Tibial artery (tissue), 4 donors: ENCODE measurements around the gene FLRT2.

Source experiments
- DNase-seq, 2 donors: peaks; one replicate each; pipeline ENCODE4 v3.0.0-alpha.2; 2019
- H3K27ac ChIP-seq, 2 donors: fragments of 200-600 bp; sonication (generic) in 1 of 2; 1 replicate in 1 of 2; 2 replicates in 1 of 2; pipeline ENCODE4 v1.5.1; 2018 to 2019; ENCODE audit warnings: mild to moderate bottlenecking in 1 of 2
- H3K27me3 ChIP-seq, 2 donors: fragments of 200-600 bp; sonication (generic) in 1 of 2; one replicate each; pipeline versions ENCODE4 v1.5.1 to v1.6.0; 2016 to 2019
- H3K36me3 ChIP-seq, 3 donors: fragments of 200-600 bp; sonication (generic) in 2 of 3; one replicate each; pipeline ENCODE4 v1.5.1; 2016 to 2019; ENCODE audit warnings: mild to moderate bottlenecking in 2 of 3
- H3K4me1 ChIP-seq, 4 donors: fragments of 200-600 bp; sonication (generic) in 2 of 4; 1 replicate in 3 of 4; 2 replicates in 1 of 4; pipeline ENCODE4 v1.5.1; 2016 to 2019
- H3K4me3 ChIP-seq, 2 donors: fragments of 200-600 bp; sonication (generic) in 1 of 2; 1 replicate in 1 of 2; 2 replicates in 1 of 2; pipeline ENCODE4 v1.5.1; 2018 to 2019; ENCODE audit warnings: mild to moderate bottlenecking in 2 of 2
- H3K9me3 ChIP-seq, 3 donors: fragments of 200-600 bp; sonication (generic) in 1 of 3; one replicate each; pipeline ENCODE4 v1.5.1; 2016 to 2019
- intact Hi-C: fragments of 100-400 bp; cut with DNase I; formaldehyde crosslinking; loops from one replicate; pipeline ENCODE4 v1.15.0; 2023; ENCODE audit warnings: low total_unique reads
- TF ChIP-seq, protein P1 (sequence below), 2 experiments: fragments of 200-600 bp in 1 of 2; fragments of 450-650 bp in 1 of 2; IDR thresholded peaks; one replicate each; pipeline ENCODE4 v1.5.1; 2017 to 2019; ENCODE audit warnings: antibody characterized with exemption in 2 of 2, mild to moderate bottlenecking in 1 of 2, moderate library complexity in 1 of 2

Gene FLRT2

DNA sequence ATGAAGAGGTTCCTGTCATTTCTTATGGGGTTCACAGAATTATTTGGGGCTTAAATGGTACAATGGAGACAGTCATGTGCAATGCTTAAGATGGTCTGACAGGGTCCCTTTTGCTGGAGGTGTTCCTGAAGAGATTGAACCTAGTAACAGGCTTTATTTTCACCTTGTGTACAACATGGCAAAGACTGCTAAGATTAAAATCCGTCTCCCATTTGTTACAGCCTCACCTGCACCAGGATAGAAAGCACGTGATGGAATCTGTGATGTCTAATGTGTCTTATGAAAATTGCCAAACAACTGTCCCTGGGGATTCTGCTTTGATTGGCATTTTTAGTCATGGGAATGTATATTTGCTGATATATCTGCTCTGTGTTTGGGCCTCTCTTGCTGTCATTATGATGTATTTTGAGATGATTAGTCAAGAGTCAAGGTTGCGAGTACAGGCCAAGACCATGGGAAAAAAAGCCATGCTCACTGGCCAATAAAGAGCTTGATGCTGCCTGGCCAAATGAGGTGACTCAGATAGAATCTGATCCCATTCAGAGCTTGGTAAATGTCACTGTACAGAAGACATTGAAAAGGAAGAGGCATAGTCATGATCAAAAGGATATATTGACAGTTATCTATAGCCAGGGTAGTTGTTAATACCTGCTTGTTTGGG is 96.1 kb downstream of the FLRT2 start:
- no peak for DNase-seq
- Histone ChIP-seq H3K4me3 (no peak overlapping the region), H3K4me1 (no peaks in the 10 kb centered on the region), H3K36me3 (peaks cover 0 to 20% (median 9%) of the 10 kb centered on the region in 3 donors), H3K9me3 (no peaks in the 10 kb centered on the region), H3K27me3 (no peaks in the 10 kb centered on the region), H3K27ac (no peak overlapping the region)
- TF ChIP-seq, protein P1, sequence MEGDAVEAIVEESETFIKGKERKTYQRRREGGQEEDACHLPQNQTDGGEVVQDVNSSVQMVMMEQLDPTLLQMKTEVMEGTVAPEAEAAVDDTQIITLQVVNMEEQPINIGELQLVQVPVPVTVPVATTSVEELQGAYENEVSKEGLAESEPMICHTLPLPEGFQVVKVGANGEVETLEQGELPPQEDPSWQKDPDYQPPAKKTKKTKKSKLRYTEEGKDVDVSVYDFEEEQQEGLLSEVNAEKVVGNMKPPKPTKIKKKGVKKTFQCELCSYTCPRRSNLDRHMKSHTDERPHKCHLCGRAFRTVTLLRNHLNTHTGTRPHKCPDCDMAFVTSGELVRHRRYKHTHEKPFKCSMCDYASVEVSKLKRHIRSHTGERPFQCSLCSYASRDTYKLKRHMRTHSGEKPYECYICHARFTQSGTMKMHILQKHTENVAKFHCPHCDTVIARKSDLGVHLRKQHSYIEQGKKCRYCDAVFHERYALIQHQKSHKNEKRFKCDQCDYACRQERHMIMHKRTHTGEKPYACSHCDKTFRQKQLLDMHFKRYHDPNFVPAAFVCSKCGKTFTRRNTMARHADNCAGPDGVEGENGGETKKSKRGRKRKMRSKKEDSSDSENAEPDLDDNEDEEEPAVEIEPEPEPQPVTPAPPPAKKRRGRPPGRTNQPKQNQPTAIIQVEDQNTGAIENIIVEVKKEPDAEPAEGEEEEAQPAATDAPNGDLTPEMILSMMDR (IDR thresholded peaks at IDR 0.05): no peak
- intact Hi-C loops: no loop called here

DNA sequence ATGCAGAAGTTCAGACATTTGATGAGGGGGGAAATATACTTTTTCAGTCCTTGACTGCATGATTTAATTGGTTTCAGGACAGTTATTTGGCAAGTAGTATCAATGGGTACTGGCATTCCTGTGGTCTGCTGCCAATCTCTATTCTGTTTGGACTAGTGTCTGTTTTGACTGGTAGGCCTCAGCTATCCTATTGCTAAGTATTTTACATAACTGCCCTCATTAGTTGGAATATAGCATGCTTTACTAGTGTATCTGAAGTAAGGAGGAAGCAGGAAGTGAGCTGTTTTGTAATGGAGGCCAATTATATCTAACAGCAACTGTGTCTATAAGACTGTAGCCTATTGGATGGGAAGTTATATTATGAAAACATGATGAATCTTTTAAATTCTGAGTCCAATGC is 104.3 kb downstream of the FLRT2 start:
- Histone ChIP-seq H3K27ac (no peak overlapping the region), H3K4me3 (no peak overlapping the region), H3K9me3 (no peaks in the 10 kb centered on the region), H3K27me3 (no peaks in the 10 kb centered on the region), H3K4me1 (no peaks in the 10 kb centered on the region), H3K36me3 (no peaks in the 10 kb centered on the region)
- no peak for DNase-seq
- TF ChIP-seq, protein P1 (IDR thresholded peaks at IDR 0.05): no peak
- intact Hi-C loops: no loop called here

DNA sequence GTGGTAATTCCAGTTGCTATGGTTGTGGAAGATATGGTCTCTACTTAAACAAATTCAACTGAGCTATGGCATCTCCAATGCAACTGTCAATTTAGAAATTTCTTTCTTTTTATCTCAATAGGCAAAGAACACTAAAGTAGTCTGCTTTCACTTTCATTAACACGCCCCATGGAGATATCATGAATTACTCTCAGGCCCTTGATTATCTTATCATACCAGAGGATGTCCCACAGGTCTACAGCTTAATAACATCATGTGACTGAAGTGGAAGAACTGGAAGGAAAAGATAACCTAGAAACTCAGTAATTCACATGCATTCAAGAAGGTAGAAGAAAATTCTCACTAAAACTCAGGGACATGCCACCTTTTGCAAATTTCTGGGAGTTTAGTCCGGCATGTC is 114.3 kb downstream of the FLRT2 start:
- no peaks in the 10 kb centered on the region for H3K9me3 ChIP-seq
- TF ChIP-seq, protein P1 (IDR thresholded peaks at IDR 0.05): no peak
- no peaks in the 10 kb centered on the region for H3K27me3 ChIP-seq
- H3K36me3 ChIP-seq: no peaks in the 10 kb centered on the region
- H3K4me1 ChIP-seq: no peaks in the 10 kb centered on the region
- intact Hi-C loops: no loop called here
- H3K4me3 ChIP-seq: no peak overlapping the region
- DNase-seq: no peak
- no peak overlapping the region for H3K27ac ChIP-seq

DNA sequence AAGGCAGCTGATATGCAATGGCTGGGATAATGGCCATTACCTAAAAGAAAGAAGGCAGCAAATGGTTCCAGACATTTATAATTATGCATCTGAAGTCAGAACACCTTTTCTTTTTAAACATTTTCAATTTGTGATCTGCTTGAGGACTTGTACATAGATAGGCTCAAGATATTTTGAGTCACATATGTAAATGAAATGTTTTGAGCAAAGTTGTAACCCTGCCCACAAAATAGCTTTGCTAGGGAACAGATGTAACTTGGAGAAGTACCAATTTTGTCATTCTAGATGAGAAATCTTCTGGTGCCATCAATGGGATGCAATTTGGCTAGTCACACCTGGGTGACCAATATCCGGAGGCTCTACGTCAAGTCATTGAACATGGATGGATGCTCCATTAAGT is 123.1 kb downstream of the FLRT2 start:
- DNase-seq: no peak
- intact Hi-C loops: no loop called here
- Histone ChIP-seq H3K9me3 (no peaks in the 10 kb centered on the region), H3K27me3 (no peaks in the 10 kb centered on the region), H3K4me3 (no peak overlapping the region), H3K27ac (no peak overlapping the region), H3K36me3 (no peaks in the 10 kb centered on the region), H3K4me1 (no peaks in the 10 kb centered on the region)
- TF ChIP-seq, protein P1 (IDR thresholded peaks at IDR 0.05): no peak

DNA sequence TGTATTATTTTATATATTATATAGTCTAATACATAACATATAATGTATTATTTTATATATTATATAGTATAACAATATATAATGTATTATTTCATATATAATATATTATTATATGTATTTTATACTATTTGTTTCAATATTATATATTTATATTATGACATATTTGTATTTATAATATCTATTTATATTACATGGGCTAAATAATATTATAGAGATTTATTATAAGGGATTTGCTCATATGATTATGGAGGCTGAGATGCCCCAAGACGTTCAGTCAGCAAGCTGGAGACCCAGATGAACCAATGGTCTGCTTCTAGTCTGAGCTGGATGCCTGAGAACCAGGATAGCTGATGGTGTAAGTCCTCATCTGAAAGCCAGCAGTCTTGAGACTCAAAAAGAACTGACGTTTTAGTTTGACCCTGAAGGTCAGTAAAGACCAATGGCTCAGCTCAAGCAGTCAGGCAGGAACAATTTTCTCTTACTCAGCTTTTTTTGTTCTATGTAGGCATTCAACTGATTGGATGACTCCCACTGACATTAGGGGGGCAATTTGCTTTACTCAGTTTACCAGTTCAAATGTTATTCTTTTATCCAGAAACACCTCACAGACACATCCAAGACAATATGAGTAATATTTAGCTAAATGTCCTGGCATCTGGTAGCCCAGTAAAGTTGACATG is 130.4 kb downstream of the FLRT2 start:
- no peak overlapping the region for H3K27ac ChIP-seq
- no peak overlapping the region for H3K4me3 ChIP-seq
- H3K9me3 ChIP-seq: no peaks in the 10 kb centered on the region
- no peaks in the 10 kb centered on the region for H3K4me1 ChIP-seq
- intact Hi-C loops: no loop called here
- no peaks in the 10 kb centered on the region for H3K36me3 ChIP-seq
- TF ChIP-seq, protein P1 (IDR thresholded peaks at IDR 0.05): no peak
- DNase-seq: no peak
- no peaks in the 10 kb centered on the region for H3K27me3 ChIP-seq
